ENCODE results near the gene AQP7.
"Not testable (repeated sequence)": the region's sequence is repeated elsewhere in the genome, so short reads cannot be mapped to it uniquely, and the experiment has no call there.

AQP7 gene

GRCh38 chr9:33393581-33393980 is 8.8 kb downstream of the AQP7 start:
- DNase-seq (ENCODE audit: low spot score) (no peak), ATAC-seq (ENCODE audit: low read depth) (no peak)
- Histone ChIP-seq H3K4me1 (ENCODE audit: insufficient read depth, poor library complexity, severe bottlenecking) (peaks cover 12% of the 10 kb centered on the region), H3K27me3 (ENCODE audit: insufficient read depth, poor library complexity, severe bottlenecking) (no peaks in the 10 kb centered on the region), H3K27ac (ENCODE audit: poor library complexity, severe bottlenecking) (no peak overlapping the region), H3K36me3 (ENCODE audit: low read depth) (no peaks in the 10 kb centered on the region), H3K9me3 (ENCODE audit: severe bottlenecking) (no peaks in the 10 kb centered on the region), H3K4me3 (ENCODE audit: severe bottlenecking) (no peak overlapping the region)
- no peak for TF ChIP-seq CTCF (IDR thresholded peaks at IDR 0.05; ENCODE audit: poor library complexity, severe bottlenecking)

GRCh38 chr9:33392591-33393021 is 9.8 kb downstream of the AQP7 start:
- H3K27me3 ChIP-seq (ENCODE audit: insufficient read depth, poor library complexity, severe bottlenecking); H3K27ac ChIP-seq (ENCODE audit: poor library complexity, severe bottlenecking); H3K36me3 ChIP-seq (ENCODE audit: low read depth); DNase-seq (ENCODE audit: low spot score); H3K9me3 ChIP-seq (ENCODE audit: severe bottlenecking); ATAC-seq (ENCODE audit: low read depth); H3K4me3 ChIP-seq (ENCODE audit: severe bottlenecking): not testable (repeated sequence)
- peaks cover 12% of the 10 kb centered on the region for H3K4me1 ChIP-seq (ENCODE audit: insufficient read depth, poor library complexity, severe bottlenecking)

- Histone ChIP-seq H3K4me1 (ENCODE audit: insufficient read depth, poor library complexity, severe bottlenecking) (peaks cover 12% of the 10 kb centered on the region), H3K27ac (ENCODE audit: poor library complexity, severe bottlenecking) (peak overlapping the region; percentile 18)
- DNase-seq (ENCODE audit: low spot score); H3K27me3 ChIP-seq (ENCODE audit: insufficient read depth, poor library complexity, severe bottlenecking); H3K36me3 ChIP-seq (ENCODE audit: low read depth); H3K4me3 ChIP-seq (ENCODE audit: severe bottlenecking); H3K9me3 ChIP-seq (ENCODE audit: severe bottlenecking): not testable (repeated sequence)
- ATAC-seq (ENCODE audit: low read depth) = peak; percentile 36; the same call in 1 of the 3 replicates
Measured at GRCh38 chr9:33391111-33391771, 11.1 kb downstream of the AQP7 start.

- TF ChIP-seq CTCF (IDR thresholded peaks at IDR 0.05; ENCODE audit: poor library complexity, severe bottlenecking) = no peak
- DNase-seq (ENCODE audit: low spot score) (no peak), ATAC-seq (ENCODE audit: low read depth) (no peak)
- Histone ChIP-seq H3K27me3 (ENCODE audit: insufficient read depth, poor library complexity, severe bottlenecking) (no peaks in the 10 kb centered on the region), H3K27ac (ENCODE audit: poor library complexity, severe bottlenecking) (no peak overlapping the region), H3K4me3 (ENCODE audit: severe bottlenecking) (no peak overlapping the region), H3K36me3 (ENCODE audit: low read depth) (no peaks in the 10 kb centered on the region), H3K9me3 (ENCODE audit: severe bottlenecking) (no peaks in the 10 kb centered on the region), H3K4me1 (ENCODE audit: insufficient read depth, poor library complexity, severe bottlenecking) (peaks cover 12% of the 10 kb centered on the region)
Measured at GRCh38 chr9:33388110-33388994, 14.0 kb downstream of the AQP7 start.

GRCh38 chr9:33386998-33387397 is 15.4 kb downstream of the AQP7 start:
- not testable (repeated sequence) for H3K36me3 ChIP-seq (ENCODE audit: low read depth); H3K4me3 ChIP-seq (ENCODE audit: severe bottlenecking); H3K27ac ChIP-seq (ENCODE audit: poor library complexity, severe bottlenecking); ATAC-seq (ENCODE audit: low read depth); H3K27me3 ChIP-seq (ENCODE audit: insufficient read depth, poor library complexity, severe bottlenecking); DNase-seq (ENCODE audit: low spot score); H3K9me3 ChIP-seq (ENCODE audit: severe bottlenecking)
- H3K4me1 ChIP-seq (ENCODE audit: insufficient read depth, poor library complexity, severe bottlenecking) = peaks cover 12% of the 10 kb centered on the region

- H3K4me3 ChIP-seq (ENCODE audit: severe bottlenecking) = not testable (repeated sequence)
Measured at GRCh38 chr9:33386641-33386996, 15.7 kb downstream of the AQP7 start.

GRCh38 chr9:33385979-33386640 is 16.3 kb downstream of the AQP7 start:
- H3K4me3 ChIP-seq (ENCODE audit: severe bottlenecking); DNase-seq (ENCODE audit: low spot score); H3K27ac ChIP-seq (ENCODE audit: poor library complexity, severe bottlenecking); H3K9me3 ChIP-seq (ENCODE audit: severe bottlenecking); H3K36me3 ChIP-seq (ENCODE audit: low read depth); H3K27me3 ChIP-seq (ENCODE audit: insufficient read depth, poor library complexity, severe bottlenecking); ATAC-seq (ENCODE audit: low read depth); H3K4me1 ChIP-seq (ENCODE audit: insufficient read depth, poor library complexity, severe bottlenecking): not testable (repeated sequence)

More at GRCh38 chr9:33386641-33386996, 15.7 kb downstream of the AQP7 start:
- H3K36me3 ChIP-seq (ENCODE audit: low read depth); H3K27me3 ChIP-seq (ENCODE audit: insufficient read depth, poor library complexity, severe bottlenecking); DNase-seq (ENCODE audit: low spot score); H3K9me3 ChIP-seq (ENCODE audit: severe bottlenecking); H3K4me1 ChIP-seq (ENCODE audit: insufficient read depth, poor library complexity, severe bottlenecking); ATAC-seq (ENCODE audit: low read depth); H3K27ac ChIP-seq (ENCODE audit: poor library complexity, severe bottlenecking): not testable (repeated sequence)

- DNase-seq (ENCODE audit: low spot score); H3K9me3 ChIP-seq (ENCODE audit: severe bottlenecking); H3K4me1 ChIP-seq (ENCODE audit: insufficient read depth, poor library complexity, severe bottlenecking); H3K27me3 ChIP-seq (ENCODE audit: insufficient read depth, poor library complexity, severe bottlenecking); H3K4me3 ChIP-seq (ENCODE audit: severe bottlenecking); ATAC-seq (ENCODE audit: low read depth); H3K27ac ChIP-seq (ENCODE audit: poor library complexity, severe bottlenecking); H3K36me3 ChIP-seq (ENCODE audit: low read depth): not testable (repeated sequence)
Measured at GRCh38 chr9:33385536-33385935, 16.8 kb downstream of the AQP7 start.

- not testable (repeated sequence) for H3K36me3 ChIP-seq (ENCODE audit: low read depth); H3K9me3 ChIP-seq (ENCODE audit: severe bottlenecking); ATAC-seq (ENCODE audit: low read depth); H3K27ac ChIP-seq (ENCODE audit: poor library complexity, severe bottlenecking); H3K4me1 ChIP-seq (ENCODE audit: insufficient read depth, poor library complexity, severe bottlenecking); H3K27me3 ChIP-seq (ENCODE audit: insufficient read depth, poor library complexity, severe bottlenecking); H3K4me3 ChIP-seq (ENCODE audit: severe bottlenecking); DNase-seq (ENCODE audit: low spot score)
Measured at GRCh38 chr9:33383396-33383795, 19.0 kb downstream of the AQP7 start.
